BE2C (cell line): ENCODE results near the gene MTMR2.
"Not testable (repeated sequence)": the region's sequence is repeated elsewhere in the genome, so short reads cannot be mapped to it uniquely, and the experiment has no call there.

ENCODE experiments used
- DNase-seq: peaks from one replicate; pipeline ENCODE4 v3.0.0-alpha.2; 2020
- H3K27me3 ChIP-seq: fragments of 250-450 bp; sonication (Bioruptor Pico); 2 replicates; pipeline ENCODE4 v1.5.1; 2020; ENCODE audit warnings: mild to moderate bottlenecking
- H3K36me3 ChIP-seq: fragments of 250-450 bp; sonication (Bioruptor Pico); 2 replicates; pipeline ENCODE4 v1.5.1; 2020; ENCODE audit warnings: mild to moderate bottlenecking
- H3K4me1 ChIP-seq: fragments of 250-450 bp; sonication (Bioruptor Pico); 2 replicates; pipeline ENCODE4 v1.5.1; 2020
- H3K4me3 ChIP-seq: 2 replicates; pipeline ENCODE4 v1.5.1; 2011; ENCODE audit warnings: low read depth, low read length
- H3K9me3 ChIP-seq: fragments of 250-450 bp; sonication (Bioruptor Pico); 2 replicates; pipeline ENCODE4 v1.5.1; 2020
- TF ChIP-seq, protein P1 (sequence below): IDR thresholded peaks from 2 replicates; pipeline ENCODE4 v1.5.1; 2012; ENCODE audit warnings: mild to moderate bottlenecking, low read depth, low read length

The MTMR2 gene

DNA sequence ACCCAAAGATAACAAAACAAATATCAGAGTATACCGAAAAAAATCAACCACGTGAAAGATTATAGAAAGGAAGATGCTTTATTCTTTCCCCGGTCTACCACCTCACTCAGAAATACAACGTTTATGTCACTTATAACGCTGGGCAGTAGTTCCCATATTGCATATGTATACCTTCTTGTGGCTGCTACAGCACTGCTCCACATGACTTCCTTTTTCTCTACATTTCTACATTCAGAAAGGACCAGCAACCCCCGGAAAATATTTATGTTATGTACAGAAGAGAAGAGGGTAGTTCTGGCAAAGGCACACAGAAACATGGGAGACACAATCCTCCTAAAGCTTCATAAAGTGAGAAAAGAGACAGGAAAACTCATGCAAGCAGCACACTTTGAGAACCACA, 56.8 kb downstream of the MTMR2 start:
- DNase-seq: no peak
- H3K9me3 ChIP-seq: no peaks in the 10 kb centered on the region
- H3K27me3 ChIP-seq: no peaks in the 10 kb centered on the region
- TF ChIP-seq, protein P1, sequence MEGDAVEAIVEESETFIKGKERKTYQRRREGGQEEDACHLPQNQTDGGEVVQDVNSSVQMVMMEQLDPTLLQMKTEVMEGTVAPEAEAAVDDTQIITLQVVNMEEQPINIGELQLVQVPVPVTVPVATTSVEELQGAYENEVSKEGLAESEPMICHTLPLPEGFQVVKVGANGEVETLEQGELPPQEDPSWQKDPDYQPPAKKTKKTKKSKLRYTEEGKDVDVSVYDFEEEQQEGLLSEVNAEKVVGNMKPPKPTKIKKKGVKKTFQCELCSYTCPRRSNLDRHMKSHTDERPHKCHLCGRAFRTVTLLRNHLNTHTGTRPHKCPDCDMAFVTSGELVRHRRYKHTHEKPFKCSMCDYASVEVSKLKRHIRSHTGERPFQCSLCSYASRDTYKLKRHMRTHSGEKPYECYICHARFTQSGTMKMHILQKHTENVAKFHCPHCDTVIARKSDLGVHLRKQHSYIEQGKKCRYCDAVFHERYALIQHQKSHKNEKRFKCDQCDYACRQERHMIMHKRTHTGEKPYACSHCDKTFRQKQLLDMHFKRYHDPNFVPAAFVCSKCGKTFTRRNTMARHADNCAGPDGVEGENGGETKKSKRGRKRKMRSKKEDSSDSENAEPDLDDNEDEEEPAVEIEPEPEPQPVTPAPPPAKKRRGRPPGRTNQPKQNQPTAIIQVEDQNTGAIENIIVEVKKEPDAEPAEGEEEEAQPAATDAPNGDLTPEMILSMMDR: no peak
- H3K4me3 ChIP-seq: no peak overlapping the region
- no peaks in the 10 kb centered on the region for H3K4me1 ChIP-seq
- peaks cover 19% of the 10 kb centered on the region for H3K36me3 ChIP-seq

DNA sequence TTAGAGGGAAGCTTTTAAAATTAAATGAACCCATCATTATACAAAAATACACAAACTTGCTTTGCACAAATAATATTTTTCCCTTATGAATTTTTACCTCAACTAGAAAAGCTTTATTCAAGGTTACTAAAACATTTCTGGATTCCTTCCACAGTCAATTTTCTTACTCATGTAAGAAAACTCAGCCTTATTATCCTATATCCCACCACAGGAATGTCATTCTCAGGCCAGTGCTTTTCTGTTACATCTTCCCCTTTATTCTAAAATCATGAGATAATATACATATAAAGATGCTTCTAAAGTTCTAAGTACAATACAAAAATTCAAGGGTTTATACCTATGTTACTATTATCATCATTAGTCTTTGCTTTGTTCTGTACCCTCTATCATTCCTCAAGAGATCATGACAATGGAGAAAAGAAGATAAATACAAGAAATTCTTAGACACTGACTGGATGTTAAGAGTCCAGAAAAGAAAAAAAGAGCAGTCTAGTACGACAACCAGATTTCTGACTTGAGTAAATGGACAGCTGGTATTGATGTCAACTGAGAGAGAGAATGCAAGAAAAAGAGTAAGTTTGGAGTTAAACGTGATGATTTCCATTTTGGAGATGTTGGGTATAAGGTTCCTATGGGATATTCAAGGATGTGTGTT, 60.3 kb downstream of the MTMR2 start:
- H3K4me3 ChIP-seq: no peak overlapping the region

GRCh38 chr11:95860024-95860423, 63.9 kb downstream of the MTMR2 start:
- not testable (repeated sequence) for H3K4me3 ChIP-seq, DNase-seq
- peaks cover 17% of the 10 kb centered on the region for H3K36me3 ChIP-seq

More for the DNA sequence above, 60.3 kb downstream of the MTMR2 start:
- TF ChIP-seq, protein P1: no peak
- peaks cover 23% of the 10 kb centered on the region for H3K36me3 ChIP-seq
- H3K4me1 ChIP-seq: no peaks in the 10 kb centered on the region
- no peak for DNase-seq
- no peaks in the 10 kb centered on the region for H3K27me3 ChIP-seq
- no peaks in the 10 kb centered on the region for H3K9me3 ChIP-seq

DNA sequence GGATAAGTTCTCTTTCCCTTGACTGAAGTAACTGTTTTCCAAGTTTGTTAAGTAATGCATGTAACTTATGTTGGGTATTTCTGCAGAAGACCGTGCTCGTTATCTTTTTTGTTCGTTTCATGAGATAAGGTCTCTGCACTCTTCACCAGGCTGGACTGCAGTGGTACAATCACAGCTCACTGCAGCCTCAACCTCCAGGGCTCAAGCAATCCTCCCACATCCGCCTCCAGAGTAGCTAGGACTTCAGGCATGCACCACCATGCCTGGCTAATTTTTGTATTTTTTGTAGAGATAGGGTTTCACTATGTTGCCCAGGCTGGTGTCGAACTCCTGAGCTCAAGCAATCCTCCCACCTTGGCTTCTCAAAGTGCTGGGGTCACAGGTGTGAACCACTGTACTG, 69.5 kb downstream of the MTMR2 start:
- not testable (repeated sequence) for H3K36me3 ChIP-seq, DNase-seq, H3K4me1 ChIP-seq, H3K27me3 ChIP-seq, H3K9me3 ChIP-seq, H3K4me3 ChIP-seq

More at GRCh38 chr11:95860024-95860423, 63.9 kb downstream of the MTMR2 start:
- H3K4me1 ChIP-seq, H3K27me3 ChIP-seq, H3K9me3 ChIP-seq: not testable (repeated sequence)

DNA sequence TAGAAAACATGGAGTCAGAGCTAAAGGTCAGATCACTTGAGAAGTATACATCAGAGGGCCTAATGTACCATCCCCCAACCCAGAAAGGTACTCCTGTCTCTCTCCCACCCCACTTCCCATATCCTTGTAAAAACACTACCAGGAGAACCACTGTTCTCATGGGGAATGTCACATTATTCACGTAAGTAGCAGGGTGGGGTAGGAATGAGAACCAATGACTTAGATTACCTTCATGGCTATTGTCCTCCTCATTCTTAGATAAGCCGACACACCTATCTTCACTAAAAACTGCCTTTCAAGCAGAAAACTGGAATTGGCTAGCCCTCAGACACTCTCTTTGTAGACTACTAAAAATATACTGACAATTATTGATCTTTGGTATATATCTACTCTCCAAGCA, 70.0 kb downstream of the MTMR2 start:
- TF ChIP-seq, protein P1: no peak
- no peaks in the 10 kb centered on the region for H3K9me3 ChIP-seq
- H3K36me3 ChIP-seq: peaks cover 6% of the 10 kb centered on the region; the same call in 1 of the 2 replicates
- no peaks in the 10 kb centered on the region for H3K27me3 ChIP-seq
- H3K4me1 ChIP-seq: no peaks in the 10 kb centered on the region
- no peak overlapping the region for H3K4me3 ChIP-seq
- no peak for DNase-seq

DNA sequence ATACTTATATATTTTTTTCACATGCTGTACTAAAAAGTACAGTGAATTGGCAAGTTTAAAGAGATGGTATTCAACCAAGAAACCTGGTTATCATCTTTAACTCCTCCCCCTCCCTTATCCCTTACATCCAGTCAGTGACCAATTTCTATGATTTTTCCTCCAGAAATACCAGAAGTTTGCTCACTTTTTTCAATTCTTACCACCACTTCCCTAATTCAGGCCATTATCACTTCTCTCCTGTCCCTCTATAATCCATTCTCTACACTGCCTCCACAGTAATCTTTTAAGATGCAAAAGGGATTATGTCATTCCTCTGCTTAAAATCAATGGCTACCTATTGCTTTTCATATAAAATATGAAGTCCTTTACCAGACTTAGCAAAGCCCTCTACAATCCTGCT, 70.8 kb downstream of the MTMR2 start:
- no peak for DNase-seq
- no peaks in the 10 kb centered on the region for H3K27me3 ChIP-seq
- no peaks in the 10 kb centered on the region for H3K4me1 ChIP-seq
- H3K9me3 ChIP-seq: no peaks in the 10 kb centered on the region
- TF ChIP-seq, protein P1: no peak
- H3K4me3 ChIP-seq: no peak overlapping the region
- peaks cover 6% of the 10 kb centered on the region; the same call in 1 of the 2 replicates for H3K36me3 ChIP-seq

GRCh38 chr11:95850137-95850536, 73.8 kb downstream of the MTMR2 start:
- Histone ChIP-seq H3K4me1 (no peaks in the 10 kb centered on the region), H3K9me3 (no peaks in the 10 kb centered on the region), H3K27me3 (no peaks in the 10 kb centered on the region), H3K36me3 (peaks cover 21% of the 10 kb centered on the region), H3K4me3 (no peak overlapping the region)
- TF ChIP-seq, protein P1: no peak
- DNase-seq: no peak
